Measurements from ENCODE around the gene SPRY2.
"Not testable (repeated sequence)": the region's sequence is repeated elsewhere in the genome, so short reads cannot be mapped to it uniquely, and the experiment has no call there.

The SPRY2 gene

GRCh38 chr13:80341101-80341755 lies at the start of gene SPRY2:
SPRY2 (minus strand) TSS chr13:80341126; CDS start chr13:80337705, 3,421 bp downstream.
- peak; percentile 98 for DNase-seq

GRCh38 chr13:80390338-80390737 lies 49.4 kb upstream of the SPRY2 start:
- no peak for DNase-seq

GRCh38 chr13:80389073-80390038 lies 48.4 kb upstream of the SPRY2 start:
- no peak for DNase-seq

GRCh38 chr13:80388506-80388905 lies 47.6 kb upstream of the SPRY2 start:
- no peak for DNase-seq

- no peak for DNase-seq
These were observed 45.7 kb upstream of the SPRY2 start for GRCh38 chr13:80386592-80386991.

- DNase-seq, result no peak
These were observed 45.1 kb upstream of the SPRY2 start for GRCh38 chr13:80386002-80386401.

GRCh38 chr13:80382576-80382975 lies 41.6 kb upstream of the SPRY2 start:
- DNase-seq, result no peak

GRCh38 chr13:80379245-80379644 lies 38.3 kb upstream of the SPRY2 start:
- DNase-seq, result no peak

- no peak for DNase-seq
These were observed 35.6 kb upstream of the SPRY2 start for GRCh38 chr13:80376554-80376953.

- DNase-seq, result no peak
These were observed 34.0 kb upstream of the SPRY2 start for GRCh38 chr13:80374901-80375300.

GRCh38 chr13:80374444-80374843 lies 33.5 kb upstream of the SPRY2 start:
- peak; percentile 82 for DNase-seq

- no peak for DNase-seq
These were observed 31.0 kb upstream of the SPRY2 start for GRCh38 chr13:80371840-80372509.

GRCh38 chr13:80367473-80367872 lies 26.5 kb upstream of the SPRY2 start:
- no peak for DNase-seq

GRCh38 chr13:80363890-80364503 lies 23.1 kb upstream of the SPRY2 start:
- DNase-seq, result no peak

GRCh38 chr13:80362481-80362880 lies 21.6 kb upstream of the SPRY2 start:
- DNase-seq, result no peak

GRCh38 chr13:80361883-80362327 lies 21.0 kb upstream of the SPRY2 start:
- DNase-seq, result no peak

GRCh38 chr13:80361298-80361697 lies 20.4 kb upstream of the SPRY2 start:
- DNase-seq, result no peak

- DNase-seq, result no peak
These were observed 19.5 kb upstream of the SPRY2 start for GRCh38 chr13:80360453-80360800.

GRCh38 chr13:80359778-80360452 lies 19.0 kb upstream of the SPRY2 start:
- DNase-seq, result no peak

GRCh38 chr13:80359414-80359777 lies 18.5 kb upstream of the SPRY2 start:
- DNase-seq, result no peak

GRCh38 chr13:80355496-80356094 lies 14.7 kb upstream of the SPRY2 start:
- not testable (repeated sequence) for DNase-seq

GRCh38 chr13:80348750-80349149 lies 7.8 kb upstream of the SPRY2 start:
- DNase-seq, result no peak
